Hepatocyte (in vitro differentiated cells): ENCODE measurements around the gene COL15A1. TPM values are rescaled to one million over a fixed set of nuclear protein-coding genes. Genes with fewer than 3 reads are reported as not detected.

ENCODE experiments used
- DNase-seq: peaks from one replicate; pipeline ENCODE4 v3.0.0-alpha.2; 2016; ENCODE audit warnings: low spot score
- H2AFZ ChIP-seq: fragments of 200-600 bp; sonication (generic); 2 replicates; pipeline ENCODE4 v1.6.0; 2016; ENCODE audit warnings: antibody characterized with exemption, mild to moderate bottlenecking
- H3K27ac ChIP-seq: fragments of 200-600 bp; sonication (generic); 2 replicates; pipeline ENCODE4 v1.5.1; 2016; ENCODE audit warnings: mild to moderate bottlenecking
- H3K27me3 ChIP-seq: fragments of 200-600 bp; sonication (generic); 2 replicates; pipeline ENCODE4 v1.6.1; 2016
- H3K36me3 ChIP-seq: fragments of 200-600 bp; sonication (generic); replicated peaks from 2 replicates; pipeline ENCODE4 v1.5.1; 2016; ENCODE audit warnings: low read depth; ENCODE audit not compliant: insufficient read depth
- H3K4me1 ChIP-seq: fragments of 200-600 bp; sonication (generic); 2 replicates; pipeline ENCODE4 v1.5.1; 2016; ENCODE audit warnings: mild to moderate bottlenecking, moderate library complexity; ENCODE audit not compliant: insufficient read depth
- H3K4me2 ChIP-seq: fragments of 200-600 bp; sonication (generic); 2 replicates; pipeline ENCODE4 v1.6.0; 2016
- H3K4me3 ChIP-seq: fragments of 200-600 bp; sonication (generic); 2 replicates; pipeline ENCODE4 v1.5.1; 2016; ENCODE audit warnings: mild to moderate bottlenecking
- H3K79me2 ChIP-seq: fragments of 200-600 bp; sonication (generic); 2 replicates; pipeline ENCODE4 v1.6.0; 2017; ENCODE audit warnings: mild to moderate bottlenecking
- H3K9me2 ChIP-seq: fragments of 200-600 bp; sonication (generic); replicated peaks from 2 replicates; pipeline ENCODE4 v1.6.0; 2017; ENCODE audit warnings: mild to moderate bottlenecking; ENCODE audit not compliant: insufficient read depth
- H3K9me3 ChIP-seq: fragments of 200-600 bp; sonication (generic); 2 replicates; pipeline ENCODE4 v1.5.1; 2016; ENCODE audit warnings: low read depth, mild to moderate bottlenecking
- H4K20me1 ChIP-seq: fragments of 200-600 bp; sonication (generic); 2 replicates; pipeline ENCODE4 v1.6.0; 2016; ENCODE audit warnings: mild to moderate bottlenecking; ENCODE audit not compliant: insufficient read depth, poor library complexity, severe bottlenecking
- EZH2 ChIP-seq: fragments of 200-600 bp; sonication (generic); IDR thresholded peaks from 2 replicates; pipeline ENCODE4 v1.6.1; 2016; ENCODE audit warnings: antibody characterized with exemption, mild to moderate bottlenecking, borderline replicate concordance
- EZH2phosphoT487 ChIP-seq: fragments of 200-600 bp; sonication (generic); IDR thresholded peaks from one replicate; pipeline ENCODE4 v1.6.1; 2018; ENCODE audit warnings: antibody characterized with exemption, mild to moderate bottlenecking, low read depth, moderate library complexity; ENCODE audit not compliant: unreplicated experiment, severe bottlenecking
- WGBS: methylation state at CpG from one replicate; pipeline ENCODE4 v1.1.6; 2016; ENCODE audit warnings: low lambda C conversion rate; ENCODE audit errors: missing lambda C conversion rate; 5-methylcytosine and 5-hydroxymethylcytosine counted together
- polyA plus RNA-seq: library from polyadenylated mRNA; unstranded; fragments of >200 nt; fragmentation: Nextera tagmentation; extraction: Ambion mirVana; gene quantifications from 2 replicates; pipeline ENCODE4 v1.2.1, GENCODE V29; 2016
- total RNA-seq: library from RNA; depleted of rRNA; stranded (reverse); fragments of >200 nt; gene quantifications from 2 replicates; pipeline ENCODE4 v1.2.3, GENCODE V29; 2014
- TF ChIP-seq, protein P1 (sequence below): fragments of 200-600 bp; sonication (generic); IDR thresholded peaks from 2 replicates; pipeline ENCODE4 v1.5.1; 2016; ENCODE audit warnings: antibody characterized with exemption, mild to moderate bottlenecking; ENCODE audit not compliant: poor library complexity

Gene COL15A1
- total and polyA plus RNA-seq, 2 experiments from 2014 or later: 97.6 to 106 TPM

DNA sequence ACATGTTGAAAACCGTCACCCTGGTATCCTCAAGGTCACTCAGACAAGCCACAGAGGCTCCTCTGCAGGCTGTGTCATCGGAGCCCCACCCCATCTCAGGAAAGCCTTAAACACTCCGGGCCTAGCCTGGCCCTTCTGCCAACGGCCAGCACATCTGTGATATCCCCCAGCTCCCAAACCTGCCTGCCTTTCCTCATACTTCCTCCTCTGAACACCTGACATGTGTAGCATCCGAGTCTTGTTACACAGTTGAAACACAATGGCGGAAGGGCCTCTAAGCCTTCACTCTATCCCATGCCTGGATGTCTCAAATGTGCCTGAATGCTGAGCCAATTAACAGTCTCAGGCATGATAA is 128.3 kb downstream of the COL15A1 start:
- H3K79me2 ChIP-seq: no peaks in the 10 kb centered on the region
- H2AFZ ChIP-seq: no peak overlapping the region
- TF ChIP-seq, protein P1, sequence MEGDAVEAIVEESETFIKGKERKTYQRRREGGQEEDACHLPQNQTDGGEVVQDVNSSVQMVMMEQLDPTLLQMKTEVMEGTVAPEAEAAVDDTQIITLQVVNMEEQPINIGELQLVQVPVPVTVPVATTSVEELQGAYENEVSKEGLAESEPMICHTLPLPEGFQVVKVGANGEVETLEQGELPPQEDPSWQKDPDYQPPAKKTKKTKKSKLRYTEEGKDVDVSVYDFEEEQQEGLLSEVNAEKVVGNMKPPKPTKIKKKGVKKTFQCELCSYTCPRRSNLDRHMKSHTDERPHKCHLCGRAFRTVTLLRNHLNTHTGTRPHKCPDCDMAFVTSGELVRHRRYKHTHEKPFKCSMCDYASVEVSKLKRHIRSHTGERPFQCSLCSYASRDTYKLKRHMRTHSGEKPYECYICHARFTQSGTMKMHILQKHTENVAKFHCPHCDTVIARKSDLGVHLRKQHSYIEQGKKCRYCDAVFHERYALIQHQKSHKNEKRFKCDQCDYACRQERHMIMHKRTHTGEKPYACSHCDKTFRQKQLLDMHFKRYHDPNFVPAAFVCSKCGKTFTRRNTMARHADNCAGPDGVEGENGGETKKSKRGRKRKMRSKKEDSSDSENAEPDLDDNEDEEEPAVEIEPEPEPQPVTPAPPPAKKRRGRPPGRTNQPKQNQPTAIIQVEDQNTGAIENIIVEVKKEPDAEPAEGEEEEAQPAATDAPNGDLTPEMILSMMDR: no peak
- no peak for TF ChIP-seq EZH2phosphoT487
- no peak for TF ChIP-seq EZH2
- no peaks in the 10 kb centered on the region for H3K9me2 ChIP-seq
- no peaks in the 10 kb centered on the region for H3K27me3 ChIP-seq
- no peak overlapping the region for H3K27ac ChIP-seq
- H4K20me1 ChIP-seq: no peaks in the 10 kb centered on the region
- WGBS: 88% methylated on average over 6 of the region's 6 CpGs
- peaks cover 11% of the 10 kb centered on the region for H3K4me1 ChIP-seq
- H3K4me3 ChIP-seq: no peak overlapping the region
- no peaks in the 10 kb centered on the region for H3K36me3 ChIP-seq
- DNase-seq: no peak
- H3K4me2 ChIP-seq: no peak overlapping the region
- no peaks in the 10 kb centered on the region for H3K9me3 ChIP-seq

DNA sequence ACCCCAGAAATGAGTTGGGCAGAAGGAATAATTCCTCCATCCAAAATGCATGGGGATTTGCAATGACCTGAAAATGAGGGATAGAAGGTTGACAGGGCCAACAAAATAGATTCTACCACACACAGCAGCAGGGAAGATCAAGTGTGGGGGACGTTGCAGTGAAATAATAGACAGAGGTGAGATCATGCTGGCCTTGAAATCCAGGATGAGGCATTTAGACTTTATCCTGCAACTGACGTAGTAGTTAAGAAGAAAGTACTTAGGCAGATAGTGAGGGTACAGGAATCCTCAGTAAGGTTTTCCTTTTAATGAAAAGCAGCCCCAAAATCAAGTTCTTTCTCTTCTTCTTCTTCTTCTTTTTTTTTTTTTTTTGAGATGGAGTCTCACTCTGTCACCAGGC is 129.6 kb downstream of the COL15A1 start:
- TF ChIP-seq EZH2: no peak
- TF ChIP-seq, protein P1: no peak
- TF ChIP-seq EZH2phosphoT487: no peak
- no peaks in the 10 kb centered on the region for H4K20me1 ChIP-seq
- H3K79me2 ChIP-seq: no peaks in the 10 kb centered on the region
- H3K27ac ChIP-seq: no peak overlapping the region
- no peak overlapping the region for H3K4me2 ChIP-seq
- no peak overlapping the region for H3K4me3 ChIP-seq
- H3K9me2 ChIP-seq: no peaks in the 10 kb centered on the region
- H3K9me3 ChIP-seq: no peaks in the 10 kb centered on the region
- no peaks in the 10 kb centered on the region for H3K27me3 ChIP-seq
- no peak overlapping the region for H2AFZ ChIP-seq
- 67% methylated on average over 2 of the region's 2 CpGs for WGBS
- DNase-seq: no peak
- H3K4me1 ChIP-seq: peaks cover 11% of the 10 kb centered on the region
- H3K36me3 ChIP-seq: no peaks in the 10 kb centered on the region

DNA sequence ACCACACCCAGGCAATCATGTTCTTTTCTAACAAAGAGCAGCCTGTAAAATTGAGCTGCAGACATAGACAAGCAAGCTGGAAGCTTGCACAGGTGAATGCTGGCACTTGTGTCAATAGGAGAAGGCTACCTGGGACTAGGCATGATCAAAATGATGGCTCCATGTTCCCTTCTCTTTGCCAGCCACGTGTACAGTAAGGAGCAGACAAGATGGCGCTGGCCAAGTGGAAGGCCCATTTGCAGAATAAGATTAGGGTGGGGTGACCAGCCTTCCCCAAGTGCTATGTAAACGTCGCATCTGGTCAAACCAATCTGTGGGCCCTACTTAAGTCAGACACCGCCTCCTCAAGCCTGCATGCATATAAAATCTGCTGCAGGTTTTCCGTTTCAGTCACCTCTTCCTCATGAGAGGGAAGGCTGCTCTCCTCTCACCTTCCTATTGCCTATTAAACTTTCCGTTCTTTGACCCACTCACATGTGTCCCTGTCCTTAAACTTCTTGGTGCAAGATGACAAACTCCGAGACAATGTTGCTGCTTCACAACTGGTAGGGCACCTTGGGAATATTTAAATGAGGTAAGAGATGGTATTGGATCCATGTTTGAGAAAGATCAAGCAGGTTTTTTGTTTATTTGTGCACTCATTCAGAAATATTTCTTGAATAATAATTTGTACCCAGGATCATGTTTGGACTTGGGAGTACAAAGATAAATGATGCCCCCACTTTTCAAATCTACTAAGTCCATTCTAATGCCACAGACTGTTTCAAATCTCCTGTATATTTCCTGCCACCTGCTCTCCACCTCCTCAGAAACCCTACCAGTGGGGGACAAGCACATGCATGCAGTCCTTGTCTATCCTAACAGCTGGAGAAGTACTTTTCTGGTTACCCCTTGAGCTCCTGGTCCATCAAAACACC is 130.5 kb downstream of the COL15A1 start:
- WGBS: 97% methylated on average over 8 of the region's 8 CpGs
- peaks cover 11% of the 10 kb centered on the region for H3K4me1 ChIP-seq
- no peak overlapping the region for H3K4me2 ChIP-seq
- no peak overlapping the region for H2AFZ ChIP-seq
- no peaks in the 10 kb centered on the region for H3K9me2 ChIP-seq
- H3K4me3 ChIP-seq: no peak overlapping the region
- no peak overlapping the region for H3K27ac ChIP-seq
- H4K20me1 ChIP-seq: no peaks in the 10 kb centered on the region
- no peaks in the 10 kb centered on the region for H3K9me3 ChIP-seq
- H3K79me2 ChIP-seq: no peaks in the 10 kb centered on the region
- TF ChIP-seq EZH2 (no peak), EZH2phosphoT487 (no peak)
- TF ChIP-seq, protein P1: no peak
- no peak for DNase-seq
- H3K27me3 ChIP-seq: no peaks in the 10 kb centered on the region
- H3K36me3 ChIP-seq: no peaks in the 10 kb centered on the region
